ENCODE results near the gene BLVRA.
A peak's percentile ranks its signal among the peaks of the same experiment; 100 is the strongest.

The BLVRA gene

DNA sequence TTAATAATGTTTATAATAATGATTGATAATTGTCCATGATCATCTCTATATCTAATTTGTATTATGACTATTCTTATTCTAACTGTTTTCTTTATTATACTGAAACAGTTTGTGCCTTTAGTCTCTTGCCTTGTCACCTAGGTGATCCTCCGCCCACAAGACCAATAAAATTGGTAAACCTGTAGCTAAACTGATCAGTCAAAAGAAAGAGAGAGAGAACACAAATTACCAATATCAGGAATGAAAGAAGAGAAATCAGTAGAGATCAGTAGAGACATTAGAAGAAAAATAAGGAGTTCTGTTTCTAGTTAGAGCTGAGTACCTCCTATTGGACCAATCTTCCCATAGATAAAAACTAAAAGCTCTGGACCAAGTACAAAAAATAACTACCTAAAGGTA, 23.1 kb upstream of the BLVRA start:
- no peak for DNase-seq (ENCODE audit: low spot score)
- in situ Hi-C loops (cut with MboI; ENCODE audit: low pct_unique_long_range_greater_than_20kb, low sequenced_read_pairs, unreplicated experiment): no loop called here
- TF ChIP-seq, protein P1, sequence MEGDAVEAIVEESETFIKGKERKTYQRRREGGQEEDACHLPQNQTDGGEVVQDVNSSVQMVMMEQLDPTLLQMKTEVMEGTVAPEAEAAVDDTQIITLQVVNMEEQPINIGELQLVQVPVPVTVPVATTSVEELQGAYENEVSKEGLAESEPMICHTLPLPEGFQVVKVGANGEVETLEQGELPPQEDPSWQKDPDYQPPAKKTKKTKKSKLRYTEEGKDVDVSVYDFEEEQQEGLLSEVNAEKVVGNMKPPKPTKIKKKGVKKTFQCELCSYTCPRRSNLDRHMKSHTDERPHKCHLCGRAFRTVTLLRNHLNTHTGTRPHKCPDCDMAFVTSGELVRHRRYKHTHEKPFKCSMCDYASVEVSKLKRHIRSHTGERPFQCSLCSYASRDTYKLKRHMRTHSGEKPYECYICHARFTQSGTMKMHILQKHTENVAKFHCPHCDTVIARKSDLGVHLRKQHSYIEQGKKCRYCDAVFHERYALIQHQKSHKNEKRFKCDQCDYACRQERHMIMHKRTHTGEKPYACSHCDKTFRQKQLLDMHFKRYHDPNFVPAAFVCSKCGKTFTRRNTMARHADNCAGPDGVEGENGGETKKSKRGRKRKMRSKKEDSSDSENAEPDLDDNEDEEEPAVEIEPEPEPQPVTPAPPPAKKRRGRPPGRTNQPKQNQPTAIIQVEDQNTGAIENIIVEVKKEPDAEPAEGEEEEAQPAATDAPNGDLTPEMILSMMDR (IDR thresholded peaks at IDR 0.05; ENCODE audit: extremely low read depth, insufficient read depth, missing control alignments): no peak

DNA sequence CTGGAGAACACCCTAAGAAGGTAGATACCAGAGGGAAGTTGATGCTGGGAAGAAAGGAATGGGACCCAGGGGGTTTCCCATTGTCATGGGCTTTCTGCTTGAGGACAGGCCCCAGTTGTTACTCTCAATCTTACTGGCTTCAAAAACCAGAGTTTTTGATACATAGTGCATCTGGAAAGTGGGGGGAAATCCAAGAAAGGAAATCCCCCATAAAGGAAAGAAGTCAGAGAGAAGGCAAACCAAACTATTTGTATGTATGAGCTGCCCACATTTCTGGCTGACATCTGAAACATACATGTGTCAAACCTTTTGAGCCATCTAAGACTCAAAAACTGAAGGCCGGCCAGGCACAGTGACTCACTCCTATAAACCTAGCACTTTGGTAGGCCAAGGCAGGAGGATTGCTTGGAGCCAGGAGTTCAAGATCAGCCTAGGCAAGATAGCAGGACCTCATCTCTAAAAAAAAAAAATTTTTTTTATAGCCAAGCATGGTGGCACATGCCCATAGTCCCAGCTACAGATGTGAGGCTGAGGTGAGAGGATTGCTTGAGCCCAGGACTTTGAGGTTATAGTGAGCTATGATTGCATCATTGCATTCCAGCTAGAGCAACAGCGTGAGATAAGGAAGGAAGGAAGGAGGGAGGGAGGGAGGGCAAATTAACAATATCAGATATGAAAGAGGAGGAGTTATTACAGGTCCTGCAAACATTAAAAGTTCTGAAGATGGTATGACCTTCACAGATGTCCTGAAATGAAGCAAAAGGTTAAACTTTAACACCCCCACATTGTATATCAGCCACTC, 22.5 kb upstream of the BLVRA start:
- TF ChIP-seq, protein P1 (IDR thresholded peaks at IDR 0.05; ENCODE audit: extremely low read depth, insufficient read depth, missing control alignments): no peak
- DNase-seq (ENCODE audit: low spot score): peak; percentile 52
- in situ Hi-C loops (cut with MboI; ENCODE audit: low pct_unique_long_range_greater_than_20kb, low sequenced_read_pairs, unreplicated experiment): no loop called here

DNA sequence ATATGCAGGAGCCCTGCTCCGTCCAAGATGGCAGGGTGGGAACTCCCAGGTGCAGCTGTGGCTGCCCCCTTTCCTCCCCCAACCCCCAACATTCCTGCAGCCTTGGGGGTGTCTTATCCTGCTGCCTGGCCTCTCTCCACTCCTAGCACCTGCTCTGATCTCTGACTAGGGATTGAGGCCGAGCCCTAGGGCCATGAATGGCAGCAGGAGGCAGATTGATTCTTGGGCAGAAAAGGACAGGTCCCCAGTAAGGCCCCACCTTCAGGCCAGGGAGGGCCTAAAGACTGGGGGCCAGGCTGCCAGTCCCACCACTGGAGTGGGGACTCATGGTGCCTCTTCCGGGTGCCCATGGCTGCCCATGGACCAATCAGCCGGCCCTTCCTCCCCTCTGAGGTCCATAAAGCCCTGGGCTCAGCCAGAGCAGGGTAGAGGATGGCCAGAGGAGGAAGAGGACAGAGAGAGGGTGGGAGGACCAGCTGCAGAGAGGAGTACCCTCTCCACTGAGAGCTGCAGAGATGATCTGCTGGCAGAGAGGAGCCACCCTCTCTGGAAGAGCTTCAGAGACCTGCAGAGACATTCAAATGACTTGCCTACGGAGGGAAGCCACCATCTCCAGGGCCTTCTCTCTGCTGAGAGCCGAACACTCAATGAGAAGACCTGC, 20.9 kb upstream of the BLVRA start:
- no peak for DNase-seq (ENCODE audit: low spot score)
- in situ Hi-C loops (cut with MboI; ENCODE audit: low pct_unique_long_range_greater_than_20kb, low sequenced_read_pairs, unreplicated experiment): no loop called here
- TF ChIP-seq, protein P1 (IDR thresholded peaks at IDR 0.05; ENCODE audit: extremely low read depth, insufficient read depth, missing control alignments): no peak

DNA sequence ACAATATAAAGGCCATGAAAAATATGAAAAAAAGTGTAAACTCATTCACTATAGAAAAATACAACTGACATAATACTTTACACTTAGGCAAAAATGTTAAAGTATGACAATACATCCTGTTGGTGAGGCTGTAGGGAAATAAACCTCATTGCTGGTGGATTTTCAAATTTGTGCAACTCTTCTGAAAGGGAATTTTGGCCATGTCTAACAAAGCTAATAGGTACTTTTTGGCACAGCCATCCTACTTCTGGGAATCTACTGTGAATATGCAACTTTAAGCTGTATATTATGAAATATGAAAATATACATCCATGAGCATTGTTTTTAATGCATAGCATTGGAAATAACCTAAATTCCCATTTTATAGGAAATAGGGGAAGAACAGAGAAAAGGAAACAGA, 15.8 kb upstream of the BLVRA start:
- DNase-seq (ENCODE audit: low spot score): no peak
- TF ChIP-seq, protein P1 (IDR thresholded peaks at IDR 0.05; ENCODE audit: extremely low read depth, insufficient read depth, missing control alignments): no peak
- in situ Hi-C loops (cut with MboI; ENCODE audit: low pct_unique_long_range_greater_than_20kb, low sequenced_read_pairs, unreplicated experiment): no loop called here

DNA sequence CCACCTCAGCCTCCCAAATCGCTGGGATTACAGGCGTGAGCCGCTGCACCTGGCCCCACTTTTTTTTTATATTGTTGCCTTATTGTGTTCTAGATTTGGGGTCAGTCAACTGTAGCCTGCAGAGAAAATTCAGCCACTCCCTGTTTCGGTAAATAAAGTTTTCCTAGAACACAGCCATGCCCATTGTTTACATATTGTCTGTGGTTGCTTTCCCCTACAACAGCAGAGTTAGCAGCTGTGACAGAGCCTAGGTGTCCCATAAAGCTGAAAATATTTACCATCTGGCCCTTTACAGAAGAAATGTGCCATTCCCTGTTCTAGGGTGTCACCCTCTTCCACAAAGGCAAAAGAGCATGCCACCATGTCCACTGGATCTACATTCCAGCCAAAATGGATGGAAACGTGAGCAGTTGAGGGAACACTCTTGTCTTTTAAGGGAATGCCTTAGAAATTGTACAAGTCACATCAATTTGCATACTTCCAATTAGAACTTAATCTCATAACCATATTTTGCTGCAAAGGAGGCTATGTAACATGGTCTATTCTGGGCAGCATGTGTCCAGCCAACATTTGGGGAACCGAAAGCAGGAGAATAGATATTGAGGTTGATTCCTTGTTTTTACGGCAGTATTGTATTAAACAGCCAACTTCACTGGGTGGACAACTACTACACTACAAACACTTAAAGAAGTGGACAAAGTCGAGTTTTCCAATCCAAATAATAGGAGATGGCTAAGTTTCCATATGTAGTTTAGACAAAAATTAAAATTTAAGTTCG, 11.0 kb upstream of the BLVRA start:
- in situ Hi-C loops (cut with MboI; ENCODE audit: low pct_unique_long_range_greater_than_20kb, low sequenced_read_pairs, unreplicated experiment): no loop called here
- TF ChIP-seq, protein P1 (IDR thresholded peaks at IDR 0.05; ENCODE audit: extremely low read depth, insufficient read depth, missing control alignments): no peak
- no peak for DNase-seq (ENCODE audit: low spot score)

DNA sequence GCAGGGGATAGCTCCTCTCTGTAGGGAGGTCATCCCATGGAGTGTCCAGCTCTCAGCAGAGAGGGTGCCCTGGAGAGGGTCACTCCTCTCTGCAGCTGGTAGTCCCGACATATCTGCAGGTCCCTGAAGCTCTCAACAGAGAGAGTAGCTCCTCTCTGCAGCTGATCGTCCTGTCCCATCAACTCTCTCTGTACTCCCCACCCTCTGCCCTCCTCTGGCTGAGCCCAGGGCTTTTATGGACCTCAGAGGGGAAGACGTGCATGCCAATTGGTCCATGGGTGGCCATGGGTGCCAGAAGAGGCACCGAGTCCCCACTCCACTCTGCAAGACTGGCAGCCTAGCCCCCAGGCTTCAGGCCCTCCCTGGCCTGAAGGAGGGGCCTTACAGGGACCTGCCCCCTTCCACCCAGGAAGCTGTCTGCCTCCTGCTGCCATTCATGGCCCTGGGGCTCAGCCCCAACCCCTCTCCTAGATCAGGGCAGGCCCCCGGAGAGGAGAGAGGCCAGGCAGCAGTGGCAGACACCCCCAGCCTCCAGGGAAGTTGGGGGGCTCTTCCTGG, 9.0 kb upstream of the BLVRA start:
- DNase-seq (ENCODE audit: low spot score): no peak
- in situ Hi-C loops (cut with MboI; ENCODE audit: low pct_unique_long_range_greater_than_20kb, low sequenced_read_pairs, unreplicated experiment): no loop called here
- TF ChIP-seq, protein P1 (IDR thresholded peaks at IDR 0.05; ENCODE audit: extremely low read depth, insufficient read depth, missing control alignments): no peak

Measured in GM13977 (cell line).